MM.1S (cell line): Measurements from ENCODE around the gene UGT2A2.

Experiments
- DNase-seq: peaks from one replicate; pipeline ENCODE4 v3.0.0-alpha.2; 2015
- H2AFZ ChIP-seq: fragments of 300-600 bp; sonication (generic); 2 replicates; pipeline ENCODE4 v1.6.0; 2016; ENCODE audit warnings: antibody characterized with exemption, low read length
- H3F3A ChIP-seq: fragments of 300-600 bp; sonication (generic); 2 replicates; pipeline ENCODE4 v1.6.1; 2016; ENCODE audit warnings: mild to moderate bottlenecking, antibody characterized with exemption, low read length, moderate library complexity, mixed read lengths; ENCODE audit not compliant: insufficient read depth
- H3K27ac ChIP-seq: fragments of 300-600 bp; sonication (generic); 2 replicates; pipeline ENCODE4 v1.5.1; 2016; ENCODE audit warnings: mild to moderate bottlenecking, low read length
- H3K27me3 ChIP-seq: fragments of 300-600 bp; sonication (generic); replicated peaks from 2 replicates; pipeline ENCODE4 v1.6.0; 2016; ENCODE audit warnings: low read length; ENCODE audit not compliant: insufficient read depth
- H3K36me3 ChIP-seq: fragments of 300-600 bp; sonication (generic); replicated peaks from 2 replicates; pipeline ENCODE4 v1.6.1; 2016; ENCODE audit warnings: mild to moderate bottlenecking, low read length, mixed read lengths; ENCODE audit not compliant: insufficient read depth
- H3K4me1 ChIP-seq: fragments of 300-600 bp; sonication (generic); 2 replicates; pipeline ENCODE4 v1.6.1; 2016; ENCODE audit warnings: low read length, mixed read lengths
- H3K4me2 ChIP-seq: fragments of 300-600 bp; sonication (generic); 2 replicates; pipeline ENCODE4 v1.6.0; 2016; ENCODE audit warnings: low read depth, low read length
- H3K4me3 ChIP-seq: fragments of 300-600 bp; sonication (generic); 2 replicates; pipeline ENCODE4 v1.5.1; 2016; ENCODE audit warnings: low read length, mixed read lengths
- H3K79me2 ChIP-seq: fragments of 300-600 bp; sonication (generic); 2 replicates; pipeline ENCODE4 v1.6.1; 2016; ENCODE audit warnings: mixed run types, low read length, mixed read lengths
- H3K9ac ChIP-seq: fragments of 300-600 bp; sonication (generic); 2 replicates; pipeline ENCODE4 v1.6.1; 2016; ENCODE audit warnings: low read length, mixed read lengths
- H3K9me2 ChIP-seq: fragments of 300-600 bp; sonication (generic); replicated peaks from 2 replicates; pipeline ENCODE4 v1.6.1; 2016; ENCODE audit warnings: mild to moderate bottlenecking, low read length, mixed read lengths; ENCODE audit not compliant: insufficient read depth
- H3K9me3 ChIP-seq: fragments of 300-600 bp; sonication (generic); replicated peaks from 2 replicates; pipeline ENCODE4 v1.6.1; 2016; ENCODE audit warnings: mild to moderate bottlenecking, low read length, mixed read lengths; ENCODE audit not compliant: insufficient read depth
- H4K20me1 ChIP-seq: fragments of 300-600 bp; sonication (generic); 2 replicates; pipeline ENCODE4 v1.6.1; 2016; ENCODE audit warnings: mild to moderate bottlenecking, low read length, moderate library complexity, mixed read lengths; ENCODE audit not compliant: insufficient read depth
- CTCF ChIP-seq: fragments of 300-600 bp; sonication (generic); IDR thresholded peaks from 2 replicates; pipeline ENCODE4 v1.5.1; 2016; ENCODE audit warnings: antibody characterized with exemption, low read length, mixed read lengths
- EZH2 ChIP-seq: fragments of 300-600 bp; sonication (generic); optimal IDR thresholded peaks from 2 replicates; pipeline ENCODE3; 2017; ENCODE audit warnings: low read depth, mild to moderate bottlenecking, antibody characterized with exemption, low read length, mixed read lengths
- EZH2phosphoT487 ChIP-seq: fragments of 300-600 bp; sonication (generic); IDR thresholded peaks from 2 replicates; pipeline ENCODE4 v1.6.1; 2018; ENCODE audit warnings: antibody characterized with exemption, low read length

UGT2A2 gene

GRCh38 chr4:69658133-69658532 is 18.7 kb upstream of the UGT2A2 start:
- no peak for DNase-seq
- H3F3A ChIP-seq = no peaks in the 10 kb centered on the region
- H3K36me3 ChIP-seq = no peaks in the 10 kb centered on the region; the same call in 1 of the 2 replicates
- TF ChIP-seq EZH2 (no peak), CTCF (no peak), EZH2phosphoT487 (no peak)
- no peak overlapping the region for H3K4me2 ChIP-seq
- no peak overlapping the region for H3K9ac ChIP-seq
- H3K4me3 ChIP-seq = no peak overlapping the region
- H3K9me2 ChIP-seq = no peaks in the 10 kb centered on the region
- no peaks in the 10 kb centered on the region for H3K4me1 ChIP-seq
- no peak overlapping the region for H3K27ac ChIP-seq
- no peaks in the 10 kb centered on the region for H3K79me2 ChIP-seq
- no peak overlapping the region for H2AFZ ChIP-seq
- no peaks in the 10 kb centered on the region for H3K27me3 ChIP-seq
- H4K20me1 ChIP-seq = no peaks in the 10 kb centered on the region
- H3K9me3 ChIP-seq = no peaks in the 10 kb centered on the region

GRCh38 chr4:69656653-69657158 is 17.3 kb upstream of the UGT2A2 start:
- H2AFZ ChIP-seq = no peak overlapping the region
- no peak overlapping the region for H3K9ac ChIP-seq
- H3K4me1 ChIP-seq = no peaks in the 10 kb centered on the region
- no peaks in the 10 kb centered on the region for H3K27me3 ChIP-seq
- no peaks in the 10 kb centered on the region for H3F3A ChIP-seq
- H3K27ac ChIP-seq = no peak overlapping the region
- no peak for TF ChIP-seq EZH2phosphoT487
- no peak for TF ChIP-seq EZH2
- no peak for TF ChIP-seq CTCF
- H3K79me2 ChIP-seq = no peaks in the 10 kb centered on the region
- H3K9me3 ChIP-seq = no peaks in the 10 kb centered on the region
- no peak for DNase-seq
- no peaks in the 10 kb centered on the region; the same call in 1 of the 2 replicates for H3K36me3 ChIP-seq
- H3K4me2 ChIP-seq = no peak overlapping the region
- no peaks in the 10 kb centered on the region for H3K9me2 ChIP-seq
- no peaks in the 10 kb centered on the region for H4K20me1 ChIP-seq
- no peak overlapping the region for H3K4me3 ChIP-seq

GRCh38 chr4:69653147-69653546 is 13.7 kb upstream of the UGT2A2 start, which contains the start of gene UGT2A1:
TSS of gene UGT2A1 (minus strand) at chr4:69653247. CDS start at chr4:69647644, 5,603 bp downstream.
- H3K36me3 ChIP-seq = no peaks in the 10 kb centered on the region; the same call in 1 of the 2 replicates
- H3K9ac ChIP-seq = no peak within 1 kb of the TSS
- no peaks in the 10 kb centered on the region for H3K9me2 ChIP-seq
- H3K9me3 ChIP-seq = no peaks in the 10 kb centered on the region
- no peaks in the 10 kb centered on the region for H3F3A ChIP-seq
- no peak within 1 kb of the TSS for H3K27ac ChIP-seq
- H3K4me2 ChIP-seq = no peak within 1 kb of the TSS
- no peaks in the 10 kb centered on the region for H3K27me3 ChIP-seq
- no peak within 1 kb of the TSS for H3K4me3 ChIP-seq
- H3K79me2 ChIP-seq = no peaks in the 10 kb centered on the region
- no peak for TF ChIP-seq EZH2
- TF ChIP-seq CTCF = no peak
- TF ChIP-seq EZH2phosphoT487 = no peak
- no peaks in the 10 kb centered on the region for H3K4me1 ChIP-seq
- no peaks in the 10 kb centered on the region for H4K20me1 ChIP-seq
- H2AFZ ChIP-seq = no peak within 1 kb of the TSS
- DNase-seq = no peak
